ENCODE measurements around the gene RAB37. TPM values are rescaled to one million over a fixed set of nuclear protein-coding genes. Genes with fewer than 3 reads are reported as not detected.

RAB37 gene
- total and polyA plus RNA-seq, 2 of the 8 experiments (the other 6 are each of a cell fraction or from before 2014, with no cell fraction given): 5.5 to 6.1 TPM

- H4K20me1 ChIP-seq (replicated peaks in 1 of 2; ENCODE audit: control insufficient read depth in 1 of 2, insufficient read depth in 2 of 2, low read length in 2 of 2): peaks cover 0 to 14% of the 10 kb centered on the region in 2 experiments
- H2BK12ac ChIP-seq (ENCODE audit: low read depth, low read length): no peak overlapping the region
- WGBS, 2 experiments (ENCODE audit: extremely low coverage in 1 of 2, insufficient coverage in 1 of 2, insufficient read length in 1 of 2, insufficient replicate concordance in 2 of 2, low coverage in 1 of 2, low lambda C conversion rate in 2 of 2, missing lambda C conversion rate in 1 of 2): 97% methylated on average over 6 of the region's 6 CpGs; no CpG with 5 or more reads in 1 of the 2 experiments
- POLR2A ChIA-PET (ENCODE audit: partially characterized antibody): no interaction called here
- H2BK15ac ChIP-seq (ENCODE audit: low read length): no peak overlapping the region
- no peak overlapping the region for H3K9ac ChIP-seq (replicated peaks in 1 of 4; ENCODE audit: extremely low read depth in 1 of 4, low read depth in 3 of 4, low read length in 3 of 4)
- H2BK120ac ChIP-seq (replicated peaks; ENCODE audit: low read depth, low read length): no peak overlapping the region
- CTCF ChIA-PET (ENCODE audit: partially characterized antibody): interaction anchor here (1.6 to 99.6 kb wide), 2 partner anchors 14 to 47 kb away, joined by 5 to 2981 read pairs; partner anchors contain the start of genes FDXR and GRIN2C
- no peaks in the 10 kb centered on the region for H3K4me1 ChIP-seq (replicated peaks in 1 of 4; ENCODE audit: control insufficient read depth in 3 of 4, insufficient read depth in 4 of 4, low read length in 3 of 4)
- H4K91ac ChIP-seq (replicated peaks; ENCODE audit: insufficient read length, low read length): no peak overlapping the region
- no peak overlapping the region for H2AFZ ChIP-seq (ENCODE audit: low read length)
- H3K23ac ChIP-seq (ENCODE audit: insufficient read length): no peak overlapping the region
- H2BK20ac ChIP-seq (ENCODE audit: low read length): no peak overlapping the region
- no peak overlapping the region for H3K4ac ChIP-seq (replicated peaks; ENCODE audit: insufficient read length, low read depth, low read length)
- no peak overlapping the region for H3K27ac ChIP-seq (ENCODE audit: low read depth, low read length)
- H3K56ac ChIP-seq (replicated peaks; ENCODE audit: insufficient read length, low read depth, low read length): no peak overlapping the region
- no peak overlapping the region for H3K4me2 ChIP-seq (ENCODE audit: insufficient read depth in 1 of 2, low read depth in 2 of 2, low read length in 2 of 2)
- H4K5ac ChIP-seq (ENCODE audit: insufficient read length, low read depth, low read length): no peak overlapping the region
- H3K4me3 ChIP-seq (ENCODE audit: extremely low read depth in 1 of 4, insufficient read depth in 2 of 4, low read depth in 3 of 4, low read length in 4 of 4): no peak overlapping the region
- H2BK5ac ChIP-seq (ENCODE audit: low read depth, low read length): no peak overlapping the region
- no peak overlapping the region for H3K14ac ChIP-seq (ENCODE audit: insufficient read length)
- H2AK5ac ChIP-seq (ENCODE audit: low read depth, low read length): no peak overlapping the region
- H3K23me2 ChIP-seq (ENCODE audit: low read depth, low read length): no peaks in the 10 kb centered on the region
- H3K27me3 ChIP-seq (replicated peaks in 1 of 4; ENCODE audit: control insufficient read depth in 3 of 4, extremely low read depth in 1 of 4, insufficient read depth in 3 of 4, low read length in 3 of 4): no peaks in the 10 kb centered on the region
- no peak overlapping the region for H4K8ac ChIP-seq (ENCODE audit: extremely low read depth, insufficient read depth, low read length)
- no peaks in the 10 kb centered on the region for H3K79me1 ChIP-seq (ENCODE audit: low read depth, low read length)
- FAIRE-seq (no peak), DNase-seq (ENCODE audit: low read depth in 1 of 2, low spot score in 2 of 2) (no peak)
- no peaks in the 10 kb centered on the region for H3K79me2 ChIP-seq (ENCODE audit: control insufficient read depth in 1 of 2, insufficient read depth in 2 of 2, low read length in 2 of 2)
- peaks cover 0 to 29% (median 6%) of the 10 kb centered on the region in 4 experiments; a peak in 7 of 8 replicates for H3K36me3 ChIP-seq (ENCODE audit: control insufficient read depth in 2 of 4, insufficient read depth in 4 of 4, low read length in 3 of 4)
- H3K18ac ChIP-seq (ENCODE audit: extremely low read depth, low read length): no peak overlapping the region
- no peaks in the 10 kb centered on the region for H3K9me3 ChIP-seq (ENCODE audit: insufficient read depth in 2 of 2, low read depth in 1 of 2, low read length in 1 of 2)
- TF ChIP-seq BACH1 (IDR thresholded peaks at IDR 0.05; ENCODE audit: low read length) (no peak), HDAC2 (IDR thresholded peaks at IDR 0.05; ENCODE audit: borderline replicate concordance in 1 of 2, low read depth in 2 of 2, low read length in 2 of 2) (no peak), SP2 (IDR thresholded peaks at IDR 0.05; ENCODE audit: low read length) (no peak), POU5F1 (IDR thresholded peaks at IDR 0.05; ENCODE audit: low read depth, low read length) (no peak), SP4 (IDR thresholded peaks at IDR 0.05; ENCODE audit: low read length) (no peak), RBBP5 (IDR thresholded peaks at IDR 0.05; ENCODE audit: borderline replicate concordance, low read depth, low read length) (no peak), CBX8 (IDR thresholded peaks at IDR 0.05; ENCODE audit: borderline replicate concordance, low read depth, low read length) (no peak)
These were observed 59.8 kb downstream of the RAB37 start for GRCh38 chr17:74796866-74797265.

Data from H1 (cell line).